ENCODE results near the gene PIK3C3.

Gene PIK3C3

GRCh38 chr18:41967680-41968079 is 12.6 kb downstream of the PIK3C3 start:
- TF ChIP-seq POLR2AphosphoS5 (IDR thresholded peaks at IDR 0.05; ENCODE audit: low read depth, low read length) (no peak), TAF1 (IDR thresholded peaks at IDR 0.05; ENCODE audit: borderline replicate concordance, low read depth, low read length) (no peak), POLR2A (IDR thresholded peaks at IDR 0.05; ENCODE audit: low read depth, low read length) (no peak)
- FAIRE-seq (no peak), DNase-seq (ENCODE audit: insufficient read length) (no peak)

- DNase-seq (ENCODE audit: insufficient read length) (no peak), FAIRE-seq (no peak)
- TF ChIP-seq TAF1 (IDR thresholded peaks at IDR 0.05; ENCODE audit: borderline replicate concordance, low read depth, low read length): no peak
- TF ChIP-seq POLR2AphosphoS5 (IDR thresholded peaks at IDR 0.05; ENCODE audit: low read depth, low read length): no peak
- TF ChIP-seq POLR2A (IDR thresholded peaks at IDR 0.05; ENCODE audit: low read depth, low read length): no peak
Measured at GRCh38 chr18:41969881-41970280, 14.8 kb downstream of the PIK3C3 start.

GRCh38 chr18:41972067-41972925 is 17.3 kb downstream of the PIK3C3 start:
- no peak for TF ChIP-seq POLR2A (IDR thresholded peaks at IDR 0.05; ENCODE audit: low read depth, low read length)
- no peak for TF ChIP-seq POLR2AphosphoS5 (IDR thresholded peaks at IDR 0.05; ENCODE audit: low read depth, low read length)
- no peak for TF ChIP-seq TAF1 (IDR thresholded peaks at IDR 0.05; ENCODE audit: borderline replicate concordance, low read depth, low read length)
- FAIRE-seq: no peak

GRCh38 chr18:41973983-41974382 is 18.9 kb downstream of the PIK3C3 start:
- DNase-seq (ENCODE audit: insufficient read length): no peak
- TF ChIP-seq POLR2A (IDR thresholded peaks at IDR 0.05; ENCODE audit: low read depth, low read length): no peak
- no peak for TF ChIP-seq TAF1 (IDR thresholded peaks at IDR 0.05; ENCODE audit: borderline replicate concordance, low read depth, low read length)
- TF ChIP-seq POLR2AphosphoS5 (IDR thresholded peaks at IDR 0.05; ENCODE audit: low read depth, low read length): no peak
- no peak for FAIRE-seq

More at GRCh38 chr18:41972067-41972925, 17.3 kb downstream of the PIK3C3 start:
- DNase-seq (ENCODE audit: insufficient read length): no peak

- TF ChIP-seq TAF1 (IDR thresholded peaks at IDR 0.05; ENCODE audit: borderline replicate concordance, low read depth, low read length) (no peak), POLR2A (IDR thresholded peaks at IDR 0.05; ENCODE audit: low read depth, low read length) (no peak), POLR2AphosphoS5 (IDR thresholded peaks at IDR 0.05; ENCODE audit: low read depth, low read length) (no peak)
- DNase-seq (ENCODE audit: insufficient read length) (no peak), FAIRE-seq (peak; percentile 17)
Measured at GRCh38 chr18:41974796-41975201, 19.8 kb downstream of the PIK3C3 start.

GRCh38 chr18:41975284-41975683 is 20.2 kb downstream of the PIK3C3 start:
- DNase-seq (ENCODE audit: insufficient read length): no peak
- TF ChIP-seq TAF1 (IDR thresholded peaks at IDR 0.05; ENCODE audit: borderline replicate concordance, low read depth, low read length) (no peak), POLR2A (IDR thresholded peaks at IDR 0.05; ENCODE audit: low read depth, low read length) (no peak), POLR2AphosphoS5 (IDR thresholded peaks at IDR 0.05; ENCODE audit: low read depth, low read length) (no peak)
- no peak for FAIRE-seq

GRCh38 chr18:41977233-41977632 is 22.2 kb downstream of the PIK3C3 start:
- FAIRE-seq: no peak
- no peak for DNase-seq (ENCODE audit: insufficient read length)
- no peak for TF ChIP-seq POLR2A (IDR thresholded peaks at IDR 0.05; ENCODE audit: low read depth, low read length)
- no peak for TF ChIP-seq TAF1 (IDR thresholded peaks at IDR 0.05; ENCODE audit: borderline replicate concordance, low read depth, low read length)
- no peak for TF ChIP-seq POLR2AphosphoS5 (IDR thresholded peaks at IDR 0.05; ENCODE audit: low read depth, low read length)

- DNase-seq (ENCODE audit: insufficient read length): no peak
- peak; percentile 60 for FAIRE-seq
- TF ChIP-seq TAF1 (IDR thresholded peaks at IDR 0.05; ENCODE audit: borderline replicate concordance, low read depth, low read length): no peak
- no peak for TF ChIP-seq POLR2AphosphoS5 (IDR thresholded peaks at IDR 0.05; ENCODE audit: low read depth, low read length)
- no peak for TF ChIP-seq POLR2A (IDR thresholded peaks at IDR 0.05; ENCODE audit: low read depth, low read length)
Measured at GRCh38 chr18:41982942-41983660, 28.1 kb downstream of the PIK3C3 start.

GRCh38 chr18:41985914-41986313 is 30.9 kb downstream of the PIK3C3 start:
- FAIRE-seq (no peak), DNase-seq (ENCODE audit: insufficient read length) (no peak)
- TF ChIP-seq POLR2AphosphoS5 (IDR thresholded peaks at IDR 0.05; ENCODE audit: low read depth, low read length): no peak
- TF ChIP-seq TAF1 (IDR thresholded peaks at IDR 0.05; ENCODE audit: borderline replicate concordance, low read depth, low read length): no peak
- no peak for TF ChIP-seq POLR2A (IDR thresholded peaks at IDR 0.05; ENCODE audit: low read depth, low read length)

- no peak for TF ChIP-seq POLR2AphosphoS5 (IDR thresholded peaks at IDR 0.05; ENCODE audit: low read depth, low read length)
- no peak for TF ChIP-seq TAF1 (IDR thresholded peaks at IDR 0.05; ENCODE audit: borderline replicate concordance, low read depth, low read length)
- no peak for TF ChIP-seq POLR2A (IDR thresholded peaks at IDR 0.05; ENCODE audit: low read depth, low read length)
- FAIRE-seq (no peak), DNase-seq (ENCODE audit: insufficient read length) (no peak)
Measured at GRCh38 chr18:41989508-41989907, 34.5 kb downstream of the PIK3C3 start.

- TF ChIP-seq TAF1 (IDR thresholded peaks at IDR 0.05; ENCODE audit: borderline replicate concordance, low read depth, low read length) (no peak), POLR2AphosphoS5 (IDR thresholded peaks at IDR 0.05; ENCODE audit: low read depth, low read length) (no peak), POLR2A (IDR thresholded peaks at IDR 0.05; ENCODE audit: low read depth, low read length) (no peak)
- DNase-seq (ENCODE audit: insufficient read length) (no peak), FAIRE-seq (peak; percentile 78)
Measured at GRCh38 chr18:41992066-41992465, 37.0 kb downstream of the PIK3C3 start.

Measured in GM12892 (cell line).